Trophoblast cell (in vitro differentiated cells and primary cell): ENCODE measurements around the gene GDF7.

Experiments used
- DNase-seq, 2 donors: peaks; one replicate each; pipeline ENCODE4 v3.0.0-alpha.2; 2016
- H2AFZ ChIP-seq: 2 replicates; pipeline ENCODE4 v1.6.1; 2013; ENCODE audit warnings: low read length, moderate library complexity, mild to moderate bottlenecking; ENCODE audit not compliant: insufficient read depth, poor library complexity
- H2AK5ac ChIP-seq: 2 replicates; pipeline ENCODE4 v1.6.1; 2013; ENCODE audit warnings: mild to moderate bottlenecking, low read length
- H2BK120ac ChIP-seq: 2 replicates; pipeline ENCODE4 v1.6.1; 2013; ENCODE audit warnings: low read length, mild to moderate bottlenecking, moderate library complexity; ENCODE audit not compliant: insufficient read depth, poor library complexity
- H2BK12ac ChIP-seq: 2 replicates; pipeline ENCODE4 v1.6.1; 2013; ENCODE audit warnings: mild to moderate bottlenecking, low read length, moderate library complexity
- H2BK5ac ChIP-seq: 2 replicates; pipeline ENCODE4 v1.6.1; 2013; ENCODE audit warnings: low read length, low read depth, moderate library complexity, mild to moderate bottlenecking; ENCODE audit not compliant: poor library complexity
- H3K14ac ChIP-seq: 2 replicates; pipeline ENCODE4 v1.6.1; 2013; ENCODE audit warnings: mild to moderate bottlenecking, low read length
- H3K18ac ChIP-seq: 2 replicates; pipeline ENCODE4 v1.6.1; 2013; ENCODE audit warnings: mild to moderate bottlenecking, low read length
- H3K23ac ChIP-seq: 2 replicates; pipeline ENCODE4 v1.6.1; 2013; ENCODE audit warnings: low read length
- H3K27ac ChIP-seq: 2 replicates; pipeline ENCODE4 v1.5.1; 2013; ENCODE audit warnings: low read depth, mild to moderate bottlenecking, inconsistent platforms, low read length, moderate library complexity
- H3K27me3 ChIP-seq: 2 replicates; pipeline ENCODE4 v1.6.1; 2013; ENCODE audit warnings: inconsistent platforms, mild to moderate bottlenecking, low read length, moderate library complexity; ENCODE audit not compliant: insufficient read depth
- H3K36me3 ChIP-seq, 2 experiments: 1 replicate in 1 of 2; 2 replicates in 1 of 2; pipeline ENCODE4 v1.6.1; 2013; ENCODE audit warnings: low read length in 2 of 2, mild to moderate bottlenecking in 2 of 2, moderate library complexity in 1 of 2; ENCODE audit not compliant: insufficient read depth in 2 of 2, control insufficient read depth in 1 of 2
- H3K4ac ChIP-seq: 2 replicates; pipeline ENCODE4 v1.6.1; 2013; ENCODE audit warnings: low read depth, mild to moderate bottlenecking, low read length, moderate library complexity
- H3K4me1 ChIP-seq, 2 experiments: 1 replicate in 1 of 2; 2 replicates in 1 of 2; pipeline ENCODE4 v1.6.1; 2013; ENCODE audit warnings: low read length in 2 of 2, mild to moderate bottlenecking in 2 of 2, moderate library complexity in 1 of 2; ENCODE audit not compliant: insufficient read depth in 2 of 2, control insufficient read depth in 1 of 2
- H3K4me2 ChIP-seq: 2 replicates; pipeline ENCODE4 v1.6.1; 2013; ENCODE audit warnings: inconsistent platforms, mild to moderate bottlenecking, low read length, moderate library complexity
- H3K4me3 ChIP-seq: 2 replicates; pipeline ENCODE4 v1.5.1; 2013; ENCODE audit warnings: mild to moderate bottlenecking, low read depth, low read length, inconsistent platforms
- H3K79me1 ChIP-seq: one replicate; pipeline ENCODE4 v1.6.1; 2013; ENCODE audit warnings: low read length
- H3K79me2 ChIP-seq: 2 replicates; pipeline ENCODE4 v1.6.1; 2013; ENCODE audit warnings: low read length, mild to moderate bottlenecking; ENCODE audit not compliant: control insufficient read depth, insufficient read depth, poor library complexity
- H3K9ac ChIP-seq: 2 replicates; pipeline ENCODE4 v1.6.1; 2013; ENCODE audit warnings: mild to moderate bottlenecking, low read length
- H3K9me3 ChIP-seq: 2 replicates; pipeline ENCODE4 v1.6.1; 2013; ENCODE audit warnings: low read depth, mild to moderate bottlenecking, control low read depth, inconsistent platforms, low read length; ENCODE audit not compliant: insufficient read depth
- H4K12ac ChIP-seq: 2 replicates; pipeline ENCODE4 v1.6.1; 2013; ENCODE audit warnings: low read depth, mild to moderate bottlenecking, low read length, moderate library complexity
- H4K8ac ChIP-seq: 2 replicates; pipeline ENCODE4 v1.6.1; 2013; ENCODE audit warnings: low read depth, mild to moderate bottlenecking, low read length, moderate library complexity
- H4K91ac ChIP-seq: one replicate; pipeline ENCODE4 v1.6.1; 2013; ENCODE audit warnings: low read depth, mild to moderate bottlenecking, low read length, moderate library complexity
- WGBS: extraction: QIAGEN DNeasy Blood & Tissue Kit; methylation state at CpG from one replicate; pipeline ENCODE4 v1.1.7; 2013; ENCODE audit warnings: missing lambda C conversion rate; ENCODE audit not compliant: insufficient read length, insufficient coverage; ENCODE audit errors: extremely low coverage; 5-methylcytosine and 5-hydroxymethylcytosine counted together

The GDF7 gene

GRCh38 chr2:20649976-20650375 lies 17.0 kb upstream of the GDF7 start:
- Histone ChIP-seq H4K91ac (peak overlapping the region; percentile 95), H4K8ac (no peak overlapping the region), H3K23ac (no peak overlapping the region), H3K4me2 (peak overlapping the region; percentile 79), H2BK12ac (no peak overlapping the region), H3K36me3 (peaks cover 5 to 6% of the 10 kb centered on the region in 2 experiments), H3K18ac (peak overlapping the region; percentile 95), H3K79me2 (peaks cover 5% of the 10 kb centered on the region), H3K27ac (no peak overlapping the region), H3K4ac (no peak overlapping the region), H3K14ac (no peak overlapping the region), H3K4me3 (peak overlapping the region; percentile 87), H3K4me1 (peaks cover 6 to 14% of the 10 kb centered on the region in 2 experiments), H3K9ac (no peak overlapping the region), H3K79me1 (peaks cover 12% of the 10 kb centered on the region), H3K9me3 (peaks cover 3% of the 10 kb centered on the region), H2BK120ac (no peak overlapping the region), H2BK5ac (no peak overlapping the region), H4K12ac (peak overlapping the region; percentile 88), H2AFZ (no peak overlapping the region), H3K27me3 (no peaks in the 10 kb centered on the region), H2AK5ac (peak overlapping the region; percentile 42)
- peak in 1 of 2 donors; percentile 55 for DNase-seq
- WGBS, result no CpG with 5 or more reads among the region's 7 CpGs

GRCh38 chr2:20650393-20650876 lies 16.5 kb upstream of the GDF7 start:
- peak in 1 of 2 donors; percentile 21 for DNase-seq
- Histone ChIP-seq H3K18ac (peak overlapping the region; percentile 95), H3K27me3 (no peaks in the 10 kb centered on the region), H4K8ac (peak overlapping the region; percentile 91), H2BK5ac (peak overlapping the region; percentile 82), H3K27ac (peak overlapping the region; percentile 33), H2AK5ac (peak overlapping the region; percentile 42), H4K91ac (peak overlapping the region; percentile 95), H2AFZ (peak overlapping the region; percentile 98), H3K4ac (peak overlapping the region; percentile 87), H3K4me1 (peaks cover 6 to 14% of the 10 kb centered on the region in 2 experiments), H3K9ac (peak overlapping the region; percentile 84), H3K4me3 (peak overlapping the region; percentile 87), H3K36me3 (peaks cover 1 to 2% of the 10 kb centered on the region in 2 experiments), H3K79me2 (peaks cover 5% of the 10 kb centered on the region), H2BK120ac (peak overlapping the region; percentile 93), H2BK12ac (peak overlapping the region; percentile 50), H3K9me3 (peaks cover 3% of the 10 kb centered on the region), H3K79me1 (peaks cover 12% of the 10 kb centered on the region), H3K23ac (no peak overlapping the region), H3K4me2 (peak overlapping the region; percentile 79), H3K14ac (peak overlapping the region; percentile 93), H4K12ac (peak overlapping the region; percentile 88)
- no CpG with 5 or more reads among the region's 19 CpGs for WGBS

- peaks cover 5% of the 10 kb centered on the region for H3K79me2 ChIP-seq
- H3K9me3 ChIP-seq, result peaks cover 3% of the 10 kb centered on the region
- peak within 1 kb of the TSS; percentile 93 for H3K14ac ChIP-seq
- no peak within 1 kb of the TSS for H3K23ac ChIP-seq
- H3K4me1 ChIP-seq, result peaks cover 6 to 14% of the 10 kb centered on the region in 2 experiments
- peak within 1 kb of the TSS; percentile 88 for H3K4me2 ChIP-seq
- peaks cover 12% of the 10 kb centered on the region for H3K79me1 ChIP-seq
- peak within 1 kb of the TSS; percentile 88 for H4K12ac ChIP-seq
- H2BK120ac ChIP-seq, result peak within 1 kb of the TSS; percentile 93
- no peaks in the 10 kb centered on the region for H3K27me3 ChIP-seq
- H2AFZ ChIP-seq, result peak within 1 kb of the TSS; percentile 98
- H4K8ac ChIP-seq, result peak within 1 kb of the TSS; percentile 91
- H3K36me3 ChIP-seq, result peaks cover 0 to 2% of the 10 kb centered on the region in 2 experiments
- peak within 1 kb of the TSS; percentile 95 for H3K18ac ChIP-seq
- no CpG with 5 or more reads among the region's 72 CpGs for WGBS
- H2BK5ac ChIP-seq, result peak within 1 kb of the TSS; percentile 82
- H3K4me3 ChIP-seq, result peak within 1 kb of the TSS; percentile 87
- H3K9ac ChIP-seq, result peak within 1 kb of the TSS; percentile 84
- peak within 1 kb of the TSS; percentile 87 for H3K4ac ChIP-seq
- H4K91ac ChIP-seq, result peak within 1 kb of the TSS; percentile 95
- peak; percentile 77 to 93 for DNase-seq
- peak within 1 kb of the TSS; percentile 33 for H3K27ac ChIP-seq
- peak within 1 kb of the TSS; percentile 50 for H2BK12ac ChIP-seq
- peak within 1 kb of the TSS; percentile 42 for H2AK5ac ChIP-seq
Measured at GRCh38 chr2:20650877-20651730, 15.8 kb upstream of the GDF7 start, which contains the start of gene HS1BP3. HS1BP3 (minus strand) TSS chr2:20651098; CDS start chr2:20651063, 35 bp downstream.

- Histone ChIP-seq H3K79me1 (peaks cover 12% of the 10 kb centered on the region), H3K9ac (no peak overlapping the region), H3K27me3 (no peaks in the 10 kb centered on the region), H3K79me2 (peaks cover 5% of the 10 kb centered on the region), H4K91ac (peak overlapping the region; percentile 60), H3K18ac (no peak overlapping the region), H3K4me2 (peak overlapping the region; percentile 88), H3K4ac (no peak overlapping the region), H3K4me1 (peaks cover 10 to 19% of the 10 kb centered on the region in 2 experiments), H2AFZ (peak overlapping the region; percentile 53), H2BK12ac (peak overlapping the region; percentile 4), H3K23ac (no peak overlapping the region), H2AK5ac (peak overlapping the region; percentile 6), H3K27ac (no peak overlapping the region), H4K12ac (peak overlapping the region; percentile 78), H3K14ac (peak overlapping the region; percentile 25), H2BK5ac (no peak overlapping the region), H2BK120ac (peak overlapping the region; percentile 48), H3K9me3 (peaks cover 3% of the 10 kb centered on the region), H3K4me3 (no peak overlapping the region), H4K8ac (peak overlapping the region; percentile 89), H3K36me3 (no peaks in the 10 kb centered on the region)
- WGBS, result no CpG with 5 or more reads among the region's 7 CpGs
- DNase-seq, result no peak
Measured at GRCh38 chr2:20651731-20652099, 15.2 kb upstream of the GDF7 start.
